ENCODE measurements around the gene DUSP19. TPM values are rescaled to one million over a fixed set of nuclear protein-coding genes. Genes with fewer than 3 reads are reported as not detected.
"Not testable (repeated sequence)": the region's sequence is repeated elsewhere in the genome, so short reads cannot be mapped to it uniquely, and the experiment has no call there.

Gene DUSP19, protein sequence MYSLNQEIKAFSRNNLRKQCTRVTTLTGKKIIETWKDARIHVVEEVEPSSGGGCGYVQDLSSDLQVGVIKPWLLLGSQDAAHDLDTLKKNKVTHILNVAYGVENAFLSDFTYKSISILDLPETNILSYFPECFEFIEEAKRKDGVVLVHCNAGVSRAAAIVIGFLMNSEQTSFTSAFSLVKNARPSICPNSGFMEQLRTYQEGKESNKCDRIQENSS
- total RNA-seq (2014; rRNA removed; shearing (Covaris generic)): 1.9 and 2.5 TPM in 2 replicates

DNA sequence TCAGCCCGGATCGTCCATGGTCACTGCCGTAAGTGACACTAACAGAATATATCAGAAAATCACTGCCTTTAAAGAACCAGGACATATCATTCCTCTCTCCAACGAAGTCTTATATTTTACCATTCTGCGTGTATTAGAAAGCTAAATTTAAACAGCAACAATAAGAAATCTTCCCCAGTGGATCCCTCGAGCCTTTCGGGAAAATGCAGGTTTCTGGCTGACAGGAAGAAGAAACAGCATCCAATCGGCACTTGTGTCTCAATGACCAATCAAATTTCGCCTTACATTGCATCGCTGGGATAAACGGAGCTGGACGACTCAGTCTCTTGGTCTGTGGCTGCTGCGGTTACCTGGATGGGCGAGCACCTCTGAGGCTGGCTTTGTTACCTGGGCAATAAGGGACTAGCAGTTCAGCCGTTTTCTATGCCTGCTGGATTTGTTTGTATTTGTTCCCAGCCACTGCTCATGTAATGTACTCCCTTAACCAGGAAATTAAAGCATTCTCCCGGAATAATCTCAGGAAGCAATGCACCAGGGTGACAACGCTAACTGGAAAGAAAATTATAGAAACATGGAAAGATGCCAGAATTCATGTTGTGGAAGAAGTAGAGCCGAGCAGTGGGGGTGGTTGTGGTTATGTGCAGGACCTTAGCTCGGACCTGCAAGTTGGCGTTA lies at the start of gene DUSP19:
Gene DUSP19 (plus strand): TSS at position 284 of the 675 bp plus-strand sequence. CDS start 187 bp downstream, at position 471.
- peak; percentile 92 for DNase-seq (ENCODE audit: low read depth)

DNA sequence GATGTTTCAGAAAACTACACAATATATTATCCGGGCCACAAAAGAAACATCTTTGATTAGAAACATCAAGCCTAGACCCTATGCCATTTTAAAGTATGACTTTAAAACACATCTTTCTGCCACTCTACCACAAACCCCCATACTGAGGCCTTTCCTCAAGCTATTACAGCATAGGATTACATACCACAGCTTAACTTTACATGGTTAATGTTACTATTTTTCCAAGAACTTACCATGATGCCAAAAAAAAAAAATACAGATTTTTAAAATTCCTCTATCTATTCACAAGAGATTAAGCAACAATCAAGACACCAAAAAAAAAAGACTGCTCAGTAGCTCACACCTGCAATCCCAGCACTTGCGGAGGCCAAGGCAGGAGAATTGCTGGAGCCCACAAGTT lies 49.3 kb upstream of the DUSP19 start:
- DNase-seq (ENCODE audit: low read depth): no peak

DNA sequence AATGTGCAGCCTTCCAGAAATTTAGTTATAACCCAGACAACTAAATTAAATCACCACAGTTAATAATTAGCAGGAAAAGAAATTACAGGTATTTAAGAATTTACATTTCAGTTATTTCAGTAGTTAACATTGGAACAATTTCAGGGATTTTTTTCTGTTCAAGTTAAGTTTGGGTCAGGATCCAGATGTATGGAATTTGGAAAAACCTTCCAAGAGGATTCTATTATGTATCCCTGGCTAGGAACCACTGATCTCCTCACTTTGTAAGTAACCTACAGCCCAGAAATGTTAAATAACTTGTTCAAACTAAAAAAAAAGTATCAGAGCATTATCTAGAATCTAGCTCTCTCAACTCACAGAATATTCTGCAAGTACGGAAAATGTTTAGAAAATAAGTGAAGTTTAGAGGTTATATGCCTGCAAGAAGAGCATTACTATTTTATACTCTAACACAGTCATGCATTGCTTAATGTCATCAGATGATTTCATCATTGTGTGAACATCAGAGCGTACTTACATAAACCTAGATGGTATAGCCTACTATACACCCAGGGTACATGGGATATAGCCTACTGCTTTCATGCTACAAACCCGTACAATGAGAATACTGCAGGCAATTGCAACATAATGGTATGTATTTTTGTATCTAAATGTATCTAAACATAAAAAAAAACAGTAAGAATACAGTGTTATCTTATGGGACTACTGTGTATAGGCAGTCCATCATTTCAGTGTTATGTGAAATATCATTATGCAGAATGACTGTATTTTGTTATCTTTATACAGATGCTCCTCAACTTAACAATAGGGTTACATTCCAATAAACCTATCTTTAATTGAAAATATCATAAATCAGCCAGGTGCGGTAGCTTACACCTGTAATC lies 46.4 kb upstream of the DUSP19 start:
- no peak for DNase-seq (ENCODE audit: low read depth)

DNA sequence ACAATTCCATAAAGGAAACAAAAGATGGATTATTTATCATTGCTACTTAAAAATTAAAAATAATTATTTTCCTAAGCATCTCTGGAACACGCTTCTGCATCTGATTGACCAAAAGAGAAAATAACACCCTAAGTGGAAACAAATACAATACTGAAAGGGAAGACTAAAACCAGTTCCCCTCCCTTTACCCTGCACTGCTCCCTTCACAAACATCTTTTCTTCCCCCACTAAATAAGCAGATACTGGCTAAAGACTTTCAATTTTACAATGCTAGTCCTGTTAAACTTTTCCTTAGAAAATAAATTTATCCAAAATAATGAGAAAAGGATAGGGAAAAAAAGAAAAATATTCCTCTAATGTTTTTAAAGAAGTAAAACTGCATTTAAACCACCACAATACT lies 44.6 kb upstream of the DUSP19 start:
- DNase-seq (ENCODE audit: low read depth): no peak

DNA sequence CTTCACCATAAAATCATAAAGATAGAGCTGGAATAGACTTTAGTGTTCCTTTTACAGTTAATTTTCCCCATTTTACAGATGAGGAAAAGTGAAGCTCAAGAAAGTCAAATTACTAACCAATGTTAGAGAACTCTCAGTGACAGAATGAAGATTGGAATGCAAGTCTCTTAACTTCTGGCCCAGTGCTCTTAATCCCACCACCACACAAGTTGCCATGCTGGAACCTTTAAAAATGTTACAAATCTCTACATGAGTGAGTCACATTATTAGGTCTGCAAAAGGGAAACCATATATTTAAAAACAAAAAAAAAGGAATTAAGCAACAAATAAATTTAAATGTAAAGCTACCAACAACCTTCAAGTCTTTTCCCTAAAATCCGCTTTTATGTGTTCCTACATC lies 43.7 kb upstream of the DUSP19 start:
- DNase-seq (ENCODE audit: low read depth): peak; percentile 17

DNA sequence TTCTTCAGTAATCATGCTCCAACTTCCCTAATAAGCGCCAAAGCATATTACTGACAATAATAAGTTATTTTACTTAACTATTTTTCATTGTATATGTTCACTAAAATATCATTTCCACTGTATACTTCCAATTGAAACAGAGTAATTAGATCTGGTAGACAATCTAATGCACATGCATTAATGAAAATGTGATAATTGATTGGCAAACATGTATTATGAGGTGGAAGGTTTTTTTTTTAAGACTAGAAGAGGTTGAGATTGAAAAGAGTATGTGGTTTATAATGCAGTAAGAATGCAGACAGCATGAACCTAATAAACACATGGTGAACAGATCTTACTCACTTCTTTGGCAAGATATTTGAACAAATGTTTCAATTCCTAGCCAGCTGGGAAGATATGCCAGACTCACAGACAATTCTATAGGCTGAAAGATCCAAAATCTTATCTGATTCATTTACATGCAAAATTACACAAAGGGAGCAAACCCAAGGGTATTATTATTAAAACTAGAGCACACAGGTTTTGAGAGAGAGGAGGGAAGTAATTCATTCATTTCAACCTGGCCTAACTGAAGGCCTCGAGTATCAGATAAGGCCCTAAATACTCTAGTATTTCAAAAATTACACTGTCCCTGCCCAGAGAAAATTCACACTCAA lies 43.1 kb upstream of the DUSP19 start:
- peak; percentile 15 for DNase-seq (ENCODE audit: low read depth)

DNA sequence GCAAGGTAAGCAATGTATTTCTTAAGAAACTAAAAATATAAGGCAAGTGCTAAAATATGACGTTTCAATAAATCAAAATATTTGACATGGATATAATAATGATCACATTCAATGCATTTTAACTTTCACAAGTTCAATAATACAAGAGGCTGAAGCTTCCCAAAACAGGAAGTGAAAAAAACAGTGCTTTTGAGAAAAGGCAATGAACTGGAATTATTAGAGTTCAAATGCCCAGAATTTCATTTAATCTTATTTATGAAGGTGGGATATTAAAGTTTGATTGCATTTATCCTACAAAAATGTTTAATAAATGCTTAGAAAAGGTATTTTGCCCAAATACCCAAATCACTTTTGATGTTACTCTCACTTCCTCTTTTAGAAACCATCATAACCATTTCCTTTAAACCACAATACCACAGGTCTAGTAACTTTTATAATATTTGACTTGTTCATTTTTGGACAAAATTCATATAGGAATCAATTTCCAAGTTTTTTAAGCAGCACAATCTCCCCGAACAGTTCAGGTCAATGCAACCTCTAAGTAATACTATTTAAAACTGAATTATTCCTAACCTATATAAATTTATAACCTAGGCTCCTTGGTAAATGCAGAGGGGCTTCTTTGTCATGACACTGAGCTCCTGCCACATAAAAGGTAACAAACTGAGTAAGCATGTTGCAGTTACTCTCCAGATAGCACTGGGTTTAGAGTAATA lies 42.4 kb upstream of the DUSP19 start:
- no peak for DNase-seq (ENCODE audit: low read depth)

DNA sequence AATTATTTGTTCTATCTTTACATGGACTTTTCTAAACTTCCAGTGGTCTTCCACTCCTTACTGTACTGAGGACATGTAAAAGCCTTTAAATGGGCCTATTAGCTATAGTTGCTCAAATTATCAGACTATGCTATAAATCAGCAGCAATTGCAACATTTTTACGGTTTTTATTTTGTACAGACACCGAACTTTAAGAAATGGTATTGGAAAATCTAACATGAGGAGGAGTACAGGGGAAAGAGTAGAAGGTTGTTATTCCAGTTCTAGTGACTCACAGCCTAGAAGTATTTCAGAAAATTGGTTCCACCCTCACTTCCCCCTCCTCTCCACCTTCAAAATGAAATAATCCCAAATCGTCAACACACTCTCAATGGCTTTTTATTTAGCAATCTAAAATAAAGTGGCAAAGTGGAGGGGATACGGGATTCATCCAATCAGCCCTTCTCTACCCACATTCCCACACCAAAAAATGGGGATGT lies 41.4 kb upstream of the DUSP19 start:
- peak; percentile 34 for DNase-seq (ENCODE audit: low read depth)

DNA sequence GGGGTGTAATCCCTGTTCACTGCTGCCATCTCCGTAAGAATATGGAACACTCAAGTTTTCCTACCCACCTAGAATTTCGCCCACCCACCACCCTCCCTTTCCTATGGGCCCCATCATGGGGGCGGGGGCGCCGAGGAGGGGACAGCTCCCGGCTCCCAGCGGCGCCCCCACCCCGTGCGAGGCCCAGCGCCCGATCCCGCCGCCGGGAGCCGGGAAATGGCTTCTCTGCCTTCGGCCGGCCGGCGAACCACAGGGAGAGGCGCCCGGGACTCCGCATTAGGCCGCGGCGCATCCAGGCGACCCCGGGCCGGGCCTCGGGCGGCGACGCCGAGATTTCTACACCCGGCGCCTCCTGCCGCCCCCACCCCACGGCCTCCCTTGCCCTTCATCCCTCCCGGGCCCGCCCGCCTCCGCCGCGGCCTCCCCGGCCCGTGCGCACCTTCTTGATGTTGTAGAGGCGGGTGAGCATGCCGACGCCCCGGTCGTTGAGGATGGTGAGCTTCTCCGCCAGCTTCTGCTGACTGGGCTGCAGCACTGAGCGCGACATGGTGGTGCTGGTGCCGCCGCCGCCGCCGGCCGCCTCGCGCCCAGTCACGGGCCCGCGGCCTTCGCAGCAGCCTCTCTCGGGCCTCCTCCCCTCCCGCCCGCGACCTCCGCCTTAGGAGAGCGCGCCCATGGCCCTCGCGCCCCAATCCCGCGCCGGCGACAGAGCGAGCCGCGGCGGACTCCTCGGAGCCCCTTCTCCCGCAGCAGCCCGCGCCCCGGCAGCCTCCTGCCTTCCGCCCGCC lies 40.8 kb upstream of the DUSP19 start:
- DNase-seq (ENCODE audit: low read depth): peak; percentile 36

DNA sequence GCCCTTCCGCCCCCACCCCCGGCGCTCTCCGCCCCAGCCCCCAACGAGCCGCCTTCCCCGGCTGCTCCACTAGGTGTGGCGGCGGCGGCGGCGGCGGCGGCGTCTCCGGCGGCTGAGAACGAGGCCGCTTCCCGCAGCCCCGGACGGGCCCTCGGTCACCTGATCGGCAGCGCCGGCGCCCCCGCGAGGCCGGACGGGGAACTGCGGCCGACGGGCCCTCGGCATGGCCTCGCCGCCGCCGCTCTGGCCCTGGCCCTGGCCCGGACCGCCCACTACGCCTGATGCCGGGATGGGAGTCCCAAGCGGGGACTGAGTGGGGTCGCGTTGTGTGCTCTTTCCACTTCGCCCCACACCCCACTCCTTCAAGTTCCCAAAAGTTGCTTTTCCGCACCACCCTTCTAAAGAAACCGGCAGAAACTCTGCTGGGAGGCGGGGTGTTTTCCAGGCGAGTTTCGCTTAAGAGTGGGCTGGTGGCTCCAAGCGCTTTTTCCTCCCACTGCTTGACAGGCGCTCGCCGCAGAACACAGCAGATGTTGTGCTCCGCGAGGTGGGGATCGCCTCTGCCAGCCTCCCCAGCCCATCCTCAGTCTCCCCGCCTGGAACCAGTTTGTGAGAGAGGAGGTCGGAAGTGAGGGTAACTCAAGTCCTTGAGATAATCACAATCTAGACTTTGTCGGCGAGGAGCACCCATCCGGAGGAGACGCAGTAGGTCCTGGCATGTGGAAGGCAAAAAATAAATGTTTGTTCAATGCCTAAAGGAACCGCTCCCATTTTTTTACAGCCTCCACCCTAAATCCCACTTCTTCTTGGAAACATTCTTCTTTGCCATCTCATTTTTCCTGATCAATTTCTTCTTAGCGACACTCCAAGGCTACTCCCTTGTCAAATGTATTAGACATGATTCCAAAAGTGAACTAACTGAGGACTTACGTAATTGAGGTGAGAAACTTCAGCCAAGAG lies 39.9 kb upstream of the DUSP19 start, which contains the start of gene NCKAP1:
Gene NCKAP1 (minus strand): TSS at position 117 of the 960 bp plus-strand sequence. CDS start 358 bp downstream, outside the sequence.
- peak; percentile 93 for DNase-seq (ENCODE audit: low read depth)

DNA sequence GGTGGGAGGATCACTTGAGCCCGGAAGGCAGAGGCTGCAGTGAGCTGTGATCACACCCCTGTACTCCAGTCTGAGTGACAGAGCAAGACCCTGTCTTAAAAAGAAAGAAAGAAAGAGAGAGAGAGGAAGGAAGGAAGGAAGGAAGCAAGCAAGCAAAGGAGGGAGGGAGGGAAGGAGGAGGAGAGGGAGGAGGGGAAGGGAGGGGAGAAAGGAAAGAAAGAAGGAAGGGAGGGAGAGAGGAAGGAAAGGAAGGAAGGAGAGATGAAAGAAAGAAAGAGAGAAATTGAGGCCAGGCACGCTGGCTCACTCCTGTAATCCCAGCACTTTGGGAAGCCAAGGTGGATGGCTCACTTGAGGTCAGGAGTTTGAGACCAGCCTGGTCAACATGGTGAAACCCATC lies 37.9 kb upstream of the DUSP19 start:
- DNase-seq (ENCODE audit: low read depth): no peak

DNA sequence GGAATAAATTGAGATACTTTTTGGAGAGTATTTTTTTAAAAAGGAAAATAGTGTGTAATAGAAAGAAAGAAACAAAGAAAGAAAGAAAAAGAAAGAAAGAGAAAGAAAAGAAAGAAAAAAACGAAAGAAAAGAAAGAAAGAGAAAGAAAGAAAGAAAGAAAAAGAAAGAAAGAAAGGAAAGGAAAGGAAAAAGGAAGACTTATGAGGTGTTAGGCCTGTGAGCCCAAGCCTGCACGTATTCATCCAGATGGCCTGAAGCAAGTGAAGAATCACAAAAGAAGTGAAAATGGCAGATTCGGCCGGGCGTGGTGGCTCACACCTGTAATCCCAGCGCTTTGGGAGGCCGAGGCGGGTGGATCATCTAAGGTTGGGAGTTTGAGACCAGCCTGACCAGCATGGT lies 35.0 kb upstream of the DUSP19 start:
- DNase-seq (ENCODE audit: low read depth): not testable (repeated sequence)

DNA sequence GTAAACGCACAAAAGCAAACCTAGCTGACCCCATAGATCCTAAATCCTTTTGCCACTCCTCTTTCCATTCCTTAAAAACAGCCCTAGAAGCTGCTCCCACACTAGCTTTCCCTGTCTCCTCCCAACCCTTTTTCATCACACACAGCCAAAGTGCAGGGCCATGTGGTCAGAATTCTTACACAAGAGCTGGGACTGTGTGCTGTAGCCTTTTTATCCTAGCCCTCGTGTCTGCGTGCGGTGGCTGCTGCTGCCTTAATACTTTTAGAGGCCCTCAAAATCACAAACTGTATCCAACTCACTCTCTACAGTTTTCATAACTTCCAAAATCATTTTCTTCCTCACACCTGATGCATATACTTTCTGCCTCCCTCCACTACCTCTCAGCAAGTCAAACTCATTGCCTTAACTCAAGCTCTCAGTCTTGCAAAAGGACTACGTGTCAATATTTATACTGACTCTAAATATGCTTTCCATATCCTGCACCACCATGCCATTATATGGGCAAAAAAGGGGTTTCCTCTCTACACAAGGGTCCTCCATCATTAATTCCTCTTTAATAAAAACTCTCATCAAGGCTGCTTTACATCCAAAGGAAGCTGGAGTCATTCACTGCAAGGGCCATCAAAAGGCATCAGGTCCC lies 30.9 kb upstream of the DUSP19 start:
- not testable (repeated sequence) for DNase-seq (ENCODE audit: low read depth)

DNA sequence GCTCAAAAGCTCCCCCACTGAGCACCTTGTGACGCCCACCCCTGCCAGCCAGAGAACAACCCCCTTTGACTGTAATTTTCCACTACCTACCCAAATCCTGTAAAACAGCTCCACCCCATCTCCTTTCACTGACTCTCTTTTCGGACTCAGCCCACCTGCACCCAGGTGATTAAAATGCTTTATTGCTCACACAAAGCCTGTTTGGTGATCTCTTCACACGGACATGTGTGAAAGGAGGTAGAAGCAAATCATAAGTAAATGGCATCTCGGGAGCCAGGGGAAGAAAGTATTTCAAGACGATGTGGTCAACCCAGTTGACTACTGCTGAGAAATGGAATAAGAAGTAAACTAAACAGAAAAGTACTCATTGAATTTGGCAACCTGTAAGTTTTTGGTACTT lies 29.1 kb upstream of the DUSP19 start:
- no peak for DNase-seq (ENCODE audit: low read depth)

DNA sequence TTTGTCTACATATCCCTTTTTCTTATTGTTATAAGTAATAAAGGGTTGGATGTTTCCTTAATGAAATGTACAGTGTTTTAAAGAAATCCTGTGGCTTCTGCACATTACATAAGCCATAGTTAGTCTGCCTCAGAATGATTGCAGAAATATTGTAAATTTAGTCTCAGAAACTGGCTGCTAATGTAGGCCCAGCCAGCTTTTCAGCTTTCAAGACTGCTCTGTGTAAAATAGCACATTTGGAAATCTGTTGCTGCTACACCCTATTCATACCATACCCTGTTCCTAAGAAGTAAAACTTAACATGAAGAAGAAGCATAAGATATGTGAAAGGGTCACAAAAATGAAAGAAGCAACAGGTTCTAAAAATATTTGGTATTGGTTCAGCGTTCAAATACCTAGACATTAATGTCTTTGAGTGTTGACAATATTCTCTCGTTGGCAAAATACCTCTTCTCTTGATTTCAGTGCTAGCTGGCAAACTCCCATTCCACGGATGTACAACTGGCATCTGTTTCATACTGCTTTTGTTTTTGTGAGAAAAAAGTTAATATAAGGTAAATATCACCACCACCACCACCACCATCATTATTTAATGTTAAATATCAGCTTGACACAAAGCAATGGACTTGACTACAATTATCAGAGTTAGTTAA lies 21.1 kb upstream of the DUSP19 start:
- DNase-seq (ENCODE audit: low read depth): no peak

DNA sequence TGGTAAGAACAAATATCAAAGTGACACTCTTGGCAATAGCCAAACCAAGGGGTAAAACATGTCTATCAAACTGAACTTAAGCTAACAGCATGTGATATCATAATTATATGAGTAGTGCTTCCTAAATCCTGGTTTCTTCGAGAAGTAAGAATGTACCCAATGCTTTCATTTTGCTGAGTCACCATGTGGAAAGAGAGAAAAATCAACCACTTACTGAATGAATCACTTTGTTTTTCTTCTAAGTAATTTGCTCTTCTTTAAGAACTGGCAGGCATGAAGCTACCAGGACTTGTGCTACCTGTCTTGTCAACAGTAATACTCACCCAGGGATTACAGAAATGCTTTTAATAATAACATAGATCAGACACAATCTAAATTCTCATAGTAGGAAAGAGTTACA lies 19.0 kb upstream of the DUSP19 start:
- peak; percentile 66 for DNase-seq (ENCODE audit: low read depth)

DNA sequence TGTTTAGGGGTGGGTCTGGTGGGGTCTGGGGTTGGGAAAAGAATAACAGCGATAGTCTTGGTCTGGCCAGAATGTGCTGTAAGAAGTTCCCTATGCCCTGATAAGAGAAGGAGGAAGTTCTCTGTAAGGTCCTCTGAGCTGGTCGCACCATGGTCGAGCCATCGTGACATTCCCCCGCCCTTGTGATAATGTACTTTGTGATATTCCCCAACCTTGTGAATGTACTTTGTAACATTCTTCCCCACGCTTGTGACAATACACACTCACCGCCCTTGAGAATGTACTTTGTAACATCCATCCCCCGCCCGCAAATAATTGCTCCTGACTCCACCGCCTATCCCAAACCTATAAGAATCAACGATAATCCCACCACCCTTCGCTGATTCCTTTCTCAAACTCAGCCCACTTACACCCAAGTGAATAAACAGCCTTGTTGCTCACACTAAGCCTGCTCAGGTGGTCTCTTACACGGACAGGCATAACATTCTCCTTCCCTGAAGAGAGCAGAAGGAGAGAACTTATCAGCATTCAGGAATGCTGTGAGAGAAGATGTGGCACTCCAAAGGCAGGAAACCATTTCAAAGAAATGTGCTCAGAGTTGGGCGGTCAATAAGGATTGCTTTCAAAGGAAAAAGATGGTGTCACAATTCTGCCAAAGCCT lies 17.8 kb upstream of the DUSP19 start:
- no peak for DNase-seq (ENCODE audit: low read depth)

Measured in Daoy (cell line).